ENCODE data around the gene ARL14EP.

- no peak for TF ChIP-seq SIN3A (IDR thresholded peaks at IDR 0.05; ENCODE audit: borderline replicate concordance, insufficient read depth, low read depth, low read length)
- TF ChIP-seq, protein P1, sequence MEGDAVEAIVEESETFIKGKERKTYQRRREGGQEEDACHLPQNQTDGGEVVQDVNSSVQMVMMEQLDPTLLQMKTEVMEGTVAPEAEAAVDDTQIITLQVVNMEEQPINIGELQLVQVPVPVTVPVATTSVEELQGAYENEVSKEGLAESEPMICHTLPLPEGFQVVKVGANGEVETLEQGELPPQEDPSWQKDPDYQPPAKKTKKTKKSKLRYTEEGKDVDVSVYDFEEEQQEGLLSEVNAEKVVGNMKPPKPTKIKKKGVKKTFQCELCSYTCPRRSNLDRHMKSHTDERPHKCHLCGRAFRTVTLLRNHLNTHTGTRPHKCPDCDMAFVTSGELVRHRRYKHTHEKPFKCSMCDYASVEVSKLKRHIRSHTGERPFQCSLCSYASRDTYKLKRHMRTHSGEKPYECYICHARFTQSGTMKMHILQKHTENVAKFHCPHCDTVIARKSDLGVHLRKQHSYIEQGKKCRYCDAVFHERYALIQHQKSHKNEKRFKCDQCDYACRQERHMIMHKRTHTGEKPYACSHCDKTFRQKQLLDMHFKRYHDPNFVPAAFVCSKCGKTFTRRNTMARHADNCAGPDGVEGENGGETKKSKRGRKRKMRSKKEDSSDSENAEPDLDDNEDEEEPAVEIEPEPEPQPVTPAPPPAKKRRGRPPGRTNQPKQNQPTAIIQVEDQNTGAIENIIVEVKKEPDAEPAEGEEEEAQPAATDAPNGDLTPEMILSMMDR (IDR thresholded peaks at IDR 0.05): no peak
- no peak for TF ChIP-seq POLR2AphosphoS5 (IDR thresholded peaks at IDR 0.05; ENCODE audit: low read depth, low read length)
- no peak for TF ChIP-seq REST (IDR thresholded peaks at IDR 0.05; ENCODE audit: insufficient read depth in 1 of 2, low read depth in 2 of 2, low read length in 1 of 2)
Measured at GRCh38 chr11:30311189-30311588, 11.7 kb upstream of the ARL14EP start.

All from Panc1 (cell line).